ENCODE measurements around the gene ABHD4. TPM values are rescaled to one million over a fixed set of nuclear protein-coding genes. Genes with fewer than 3 reads are reported as not detected.

The ABHD4 gene
- total and polyA plus RNA-seq, 2 experiments from 2014 or later = 39.1 to 40.0 TPM

DNA sequence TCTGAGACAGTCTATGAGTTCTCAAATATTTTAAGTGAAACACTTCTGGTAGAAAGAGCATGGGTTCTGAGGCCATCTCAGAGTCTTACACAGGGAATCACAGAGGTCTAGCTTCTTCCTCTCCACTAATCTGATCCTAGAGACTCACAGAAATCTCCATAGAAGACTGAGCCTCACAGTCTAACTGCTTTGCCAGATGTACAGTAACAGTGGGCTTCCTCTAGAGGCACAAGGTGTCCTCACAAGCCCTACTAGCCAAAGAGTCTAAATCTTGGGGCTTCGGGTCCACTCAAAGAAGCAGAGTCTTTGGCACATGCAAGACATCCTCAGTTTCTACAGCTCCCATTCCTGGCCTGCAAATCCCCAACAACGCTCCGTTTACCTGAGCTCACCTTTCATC is 32.0 kb downstream of the ABHD4 start:
- Mint-ChIP-seq H3K36me3 (ENCODE audit: low read depth) (peaks cover 20% of the 10 kb centered on the region; the same call in 2 of the 3 replicates), H3K9me3 (peaks cover 36% of the 10 kb centered on the region), H3K4me1 (peaks cover 36% of the 10 kb centered on the region), H3K27me3 (ENCODE audit: insufficient read depth, low read depth, poor library complexity) (peaks cover 14% of the 10 kb centered on the region), H3K27ac (no peak overlapping the region), H3K4me3 (no peak overlapping the region)
- Histone ChIP-seq H4K20me1 (replicated peaks; ENCODE audit: insufficient read depth) (no peaks in the 10 kb centered on the region), H3K36me3 (ENCODE audit: insufficient read depth) (no peaks in the 10 kb centered on the region; the same call in 1 of the 2 replicates), H3K27ac (ENCODE audit: low read depth) (no peak overlapping the region), H3K4me2 (no peak overlapping the region), H3K4me1 (ENCODE audit: insufficient read depth) (peaks cover 16% of the 10 kb centered on the region), H2AFZ (no peak overlapping the region), H3K79me2 (replicated peaks; ENCODE audit: insufficient read depth) (no peaks in the 10 kb centered on the region), H3K27me3 (ENCODE audit: insufficient read depth) (no peaks in the 10 kb centered on the region), H3F3A (replicated peaks; ENCODE audit: low read depth) (no peaks in the 10 kb centered on the region), H3K4me3 (no peak overlapping the region), H3K9me2 (ENCODE audit: insufficient read depth) (no peaks in the 10 kb centered on the region; the same call in 1 of the 2 replicates)
- DNase-seq (ENCODE audit: low spot score) (no peak), ATAC-seq (no peak)
- TF ChIP-seq EZH2 (IDR thresholded peaks at IDR 0.05; ENCODE audit: low read depth, unreplicated experiment) (no peak), EZH2phosphoT487 (IDR thresholded peaks at IDR 0.05; ENCODE audit: unreplicated experiment) (no peak), NANOG (IDR thresholded peaks at IDR 0.05; ENCODE audit: borderline replicate concordance) (no peak), ZNF331 (CRISPR knock-in tag; IDR thresholded peaks at IDR 0.05; ENCODE audit: low read depth) (no peak), STAT1 (IDR thresholded peaks at IDR 0.05; ENCODE audit: unreplicated experiment) (no peak), ZNF114 (CRISPR knock-in tag; IDR thresholded peaks at IDR 0.05) (no peak), CREB1 (CRISPR knock-in tag; IDR thresholded peaks at IDR 0.05; ENCODE audit: low read depth) (no peak)
- TF ChIP-seq, protein P1, sequence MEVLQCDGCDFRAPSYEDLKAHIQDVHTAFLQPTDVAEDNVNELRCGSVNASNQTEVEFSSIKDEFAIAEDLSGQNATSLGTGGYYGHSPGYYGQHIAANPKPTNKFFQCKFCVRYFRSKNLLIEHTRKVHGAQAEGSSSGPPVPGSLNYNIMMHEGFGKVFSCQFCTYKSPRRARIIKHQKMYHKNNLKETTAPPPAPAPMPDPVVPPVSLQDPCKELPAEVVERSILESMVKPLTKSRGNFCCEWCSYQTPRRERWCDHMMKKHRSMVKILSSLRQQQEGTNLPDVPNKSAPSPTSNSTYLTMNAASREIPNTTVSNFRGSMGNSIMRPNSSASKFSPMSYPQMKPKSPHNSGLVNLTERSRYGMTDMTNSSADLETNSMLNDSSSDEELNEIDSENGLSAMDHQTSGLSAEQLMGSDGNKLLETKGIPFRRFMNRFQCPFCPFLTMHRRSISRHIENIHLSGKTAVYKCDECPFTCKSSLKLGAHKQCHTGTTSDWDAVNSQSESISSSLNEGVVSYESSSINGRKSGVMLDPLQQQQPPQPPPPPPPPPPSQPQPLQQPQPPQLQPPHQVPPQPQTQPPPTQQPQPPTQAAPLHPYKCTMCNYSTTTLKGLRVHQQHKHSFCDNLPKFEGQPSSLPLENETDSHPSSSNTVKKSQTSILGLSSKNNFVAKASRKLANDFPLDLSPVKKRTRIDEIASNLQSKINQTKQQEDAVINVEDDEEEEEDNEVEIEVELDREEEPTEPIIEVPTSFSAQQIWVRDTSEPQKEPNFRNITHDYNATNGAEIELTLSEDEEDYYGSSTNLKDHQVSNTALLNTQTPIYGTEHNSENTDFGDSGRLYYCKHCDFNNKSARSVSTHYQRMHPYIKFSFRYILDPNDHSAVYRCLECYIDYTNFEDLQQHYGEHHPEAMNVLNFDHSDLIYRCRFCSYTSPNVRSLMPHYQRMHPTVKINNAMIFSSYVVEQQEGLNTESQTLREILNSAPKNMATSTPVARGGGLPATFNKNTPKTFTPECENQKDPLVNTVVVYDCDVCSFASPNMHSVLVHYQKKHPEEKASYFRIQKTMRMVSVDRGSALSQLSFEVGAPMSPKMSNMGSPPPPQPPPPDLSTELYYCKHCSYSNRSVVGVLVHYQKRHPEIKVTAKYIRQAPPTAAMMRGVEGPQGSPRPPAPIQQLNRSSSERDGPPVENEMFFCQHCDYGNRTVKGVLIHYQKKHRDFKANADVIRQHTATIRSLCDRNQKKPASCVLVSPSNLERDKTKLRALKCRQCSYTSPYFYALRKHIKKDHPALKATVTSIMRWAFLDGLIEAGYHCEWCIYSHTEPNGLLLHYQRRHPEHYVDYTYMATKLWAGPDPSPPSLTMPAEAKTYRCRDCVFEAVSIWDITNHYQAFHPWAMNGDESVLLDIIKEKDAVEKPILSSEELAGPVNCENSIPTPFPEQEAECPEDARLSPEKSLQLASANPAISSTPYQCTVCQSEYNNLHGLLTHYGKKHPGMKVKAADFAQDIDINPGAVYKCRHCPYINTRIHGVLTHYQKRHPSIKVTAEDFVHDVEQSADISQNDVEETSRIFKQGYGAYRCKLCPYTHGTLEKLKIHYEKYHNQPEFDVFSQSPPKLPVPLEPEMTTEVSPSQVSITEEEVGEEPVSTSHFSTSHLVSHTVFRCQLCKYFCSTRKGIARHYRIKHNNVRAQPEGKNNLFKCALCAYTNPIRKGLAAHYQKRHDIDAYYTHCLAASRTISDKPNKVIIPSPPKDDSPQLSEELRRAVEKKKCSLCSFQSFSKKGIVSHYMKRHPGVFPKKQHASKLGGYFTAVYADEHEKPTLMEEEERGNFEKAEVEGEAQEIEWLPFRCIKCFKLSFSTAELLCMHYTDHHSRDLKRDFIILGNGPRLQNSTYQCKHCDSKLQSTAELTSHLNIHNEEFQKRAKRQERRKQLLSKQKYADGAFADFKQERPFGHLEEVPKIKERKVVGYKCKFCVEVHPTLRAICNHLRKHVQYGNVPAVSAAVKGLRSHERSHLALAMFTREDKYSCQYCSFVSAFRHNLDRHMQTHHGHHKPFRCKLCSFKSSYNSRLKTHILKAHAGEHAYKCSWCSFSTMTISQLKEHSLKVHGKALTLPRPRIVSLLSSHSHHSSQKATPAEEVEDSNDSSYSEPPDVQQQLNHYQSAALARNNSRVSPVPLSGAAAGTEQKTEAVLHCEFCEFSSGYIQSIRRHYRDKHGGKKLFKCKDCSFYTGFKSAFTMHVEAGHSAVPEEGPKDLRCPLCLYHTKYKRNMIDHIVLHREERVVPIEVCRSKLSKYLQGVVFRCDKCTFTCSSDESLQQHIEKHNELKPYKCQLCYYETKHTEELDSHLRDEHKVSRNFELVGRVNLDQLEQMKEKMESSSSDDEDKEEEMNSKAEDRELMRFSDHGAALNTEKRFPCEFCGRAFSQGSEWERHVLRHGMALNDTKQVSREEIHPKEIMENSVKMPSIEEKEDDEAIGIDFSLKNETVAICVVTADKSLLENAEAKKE (CRISPR knock-in tag; IDR thresholded peaks at IDR 0.05) = no peak
